Panc1 (cell line): ENCODE measurements around the gene WIPF1.

Experiments
- CTCF ChIP-seq: fragments of 450-650 bp; IDR thresholded peaks from 2 replicates; pipeline ENCODE4 v1.5.1; 2017; ENCODE audit warnings: mild to moderate bottlenecking
- POLR2AphosphoS5 ChIP-seq: IDR thresholded peaks from 2 replicates; pipeline ENCODE4 v1.6.1; 2012; ENCODE audit warnings: mild to moderate bottlenecking, low read depth, low read length, moderate library complexity

GRCh38 chr2:174623106-174623637 is 25.6 kb upstream of the WIPF1 start:
- TF ChIP-seq CTCF: no peak
- TF ChIP-seq POLR2AphosphoS5: no peak
